ENCODE results near the gene PTBP1. TPM values are rescaled to one million over a fixed set of nuclear protein-coding genes. Genes with fewer than 3 reads are reported as not detected.
A peak's percentile ranks its signal among the peaks of the same experiment; 100 is the strongest.

PTBP1 gene
- total and polyA plus RNA-seq, 2 of the 13 experiments (the other 11 are each of a cell fraction or from before 2014, with no cell fraction given) = 195 to 288 TPM

DNA sequence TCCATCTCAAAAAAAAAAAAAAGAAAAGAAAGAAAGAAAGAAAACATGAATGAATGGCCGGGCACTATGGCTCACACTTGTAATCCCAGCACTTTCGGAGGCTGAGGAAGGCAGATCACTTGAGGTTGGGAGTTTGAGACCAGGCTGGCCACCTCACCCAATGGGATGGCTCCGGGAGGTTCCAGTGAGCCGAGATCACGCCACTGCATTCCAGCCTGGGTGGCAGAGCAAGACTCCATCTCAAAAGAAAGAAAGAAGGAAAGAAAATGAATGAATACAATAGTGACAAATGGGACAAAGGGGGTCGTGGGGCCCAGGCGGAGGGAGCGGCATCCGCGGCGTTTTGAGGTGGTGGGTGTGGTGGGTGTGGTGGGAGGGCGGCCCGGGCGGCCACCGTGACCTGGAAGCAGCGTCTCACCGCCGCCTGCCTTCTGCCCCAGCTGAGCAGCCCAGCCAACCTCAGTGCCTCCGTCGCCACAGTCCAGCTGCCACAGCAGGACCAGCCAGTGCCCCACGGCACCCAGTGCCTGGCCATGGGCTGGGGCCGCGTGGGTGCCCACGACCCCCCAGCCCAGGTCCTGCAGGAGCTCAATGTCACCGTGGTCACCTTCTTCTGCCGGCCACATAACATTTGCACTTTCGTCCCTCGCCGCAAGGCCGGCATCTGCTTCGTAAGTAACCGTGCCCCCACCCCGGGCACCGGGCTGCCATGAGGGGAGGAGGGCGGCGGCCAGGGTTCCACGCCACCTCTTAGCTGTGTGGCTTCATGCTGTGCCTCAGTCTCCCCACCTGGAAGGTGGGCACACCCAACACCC, 48.7 kb downstream of the PTBP1 start (continued):
- TF ChIP-seq, protein P1, sequence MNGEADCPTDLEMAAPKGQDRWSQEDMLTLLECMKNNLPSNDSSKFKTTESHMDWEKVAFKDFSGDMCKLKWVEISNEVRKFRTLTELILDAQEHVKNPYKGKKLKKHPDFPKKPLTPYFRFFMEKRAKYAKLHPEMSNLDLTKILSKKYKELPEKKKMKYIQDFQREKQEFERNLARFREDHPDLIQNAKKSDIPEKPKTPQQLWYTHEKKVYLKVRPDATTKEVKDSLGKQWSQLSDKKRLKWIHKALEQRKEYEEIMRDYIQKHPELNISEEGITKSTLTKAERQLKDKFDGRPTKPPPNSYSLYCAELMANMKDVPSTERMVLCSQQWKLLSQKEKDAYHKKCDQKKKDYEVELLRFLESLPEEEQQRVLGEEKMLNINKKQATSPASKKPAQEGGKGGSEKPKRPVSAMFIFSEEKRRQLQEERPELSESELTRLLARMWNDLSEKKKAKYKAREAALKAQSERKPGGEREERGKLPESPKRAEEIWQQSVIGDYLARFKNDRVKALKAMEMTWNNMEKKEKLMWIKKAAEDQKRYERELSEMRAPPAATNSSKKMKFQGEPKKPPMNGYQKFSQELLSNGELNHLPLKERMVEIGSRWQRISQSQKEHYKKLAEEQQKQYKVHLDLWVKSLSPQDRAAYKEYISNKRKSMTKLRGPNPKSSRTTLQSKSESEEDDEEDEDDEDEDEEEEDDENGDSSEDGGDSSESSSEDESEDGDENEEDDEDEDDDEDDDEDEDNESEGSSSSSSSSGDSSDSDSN (CRISPR knock-in tag; IDR thresholded peaks at IDR 0.05) = 0 out of 2 replicates have a peak, but pooled peaks have one; percentile 24
- TF ChIP-seq, protein P2, sequence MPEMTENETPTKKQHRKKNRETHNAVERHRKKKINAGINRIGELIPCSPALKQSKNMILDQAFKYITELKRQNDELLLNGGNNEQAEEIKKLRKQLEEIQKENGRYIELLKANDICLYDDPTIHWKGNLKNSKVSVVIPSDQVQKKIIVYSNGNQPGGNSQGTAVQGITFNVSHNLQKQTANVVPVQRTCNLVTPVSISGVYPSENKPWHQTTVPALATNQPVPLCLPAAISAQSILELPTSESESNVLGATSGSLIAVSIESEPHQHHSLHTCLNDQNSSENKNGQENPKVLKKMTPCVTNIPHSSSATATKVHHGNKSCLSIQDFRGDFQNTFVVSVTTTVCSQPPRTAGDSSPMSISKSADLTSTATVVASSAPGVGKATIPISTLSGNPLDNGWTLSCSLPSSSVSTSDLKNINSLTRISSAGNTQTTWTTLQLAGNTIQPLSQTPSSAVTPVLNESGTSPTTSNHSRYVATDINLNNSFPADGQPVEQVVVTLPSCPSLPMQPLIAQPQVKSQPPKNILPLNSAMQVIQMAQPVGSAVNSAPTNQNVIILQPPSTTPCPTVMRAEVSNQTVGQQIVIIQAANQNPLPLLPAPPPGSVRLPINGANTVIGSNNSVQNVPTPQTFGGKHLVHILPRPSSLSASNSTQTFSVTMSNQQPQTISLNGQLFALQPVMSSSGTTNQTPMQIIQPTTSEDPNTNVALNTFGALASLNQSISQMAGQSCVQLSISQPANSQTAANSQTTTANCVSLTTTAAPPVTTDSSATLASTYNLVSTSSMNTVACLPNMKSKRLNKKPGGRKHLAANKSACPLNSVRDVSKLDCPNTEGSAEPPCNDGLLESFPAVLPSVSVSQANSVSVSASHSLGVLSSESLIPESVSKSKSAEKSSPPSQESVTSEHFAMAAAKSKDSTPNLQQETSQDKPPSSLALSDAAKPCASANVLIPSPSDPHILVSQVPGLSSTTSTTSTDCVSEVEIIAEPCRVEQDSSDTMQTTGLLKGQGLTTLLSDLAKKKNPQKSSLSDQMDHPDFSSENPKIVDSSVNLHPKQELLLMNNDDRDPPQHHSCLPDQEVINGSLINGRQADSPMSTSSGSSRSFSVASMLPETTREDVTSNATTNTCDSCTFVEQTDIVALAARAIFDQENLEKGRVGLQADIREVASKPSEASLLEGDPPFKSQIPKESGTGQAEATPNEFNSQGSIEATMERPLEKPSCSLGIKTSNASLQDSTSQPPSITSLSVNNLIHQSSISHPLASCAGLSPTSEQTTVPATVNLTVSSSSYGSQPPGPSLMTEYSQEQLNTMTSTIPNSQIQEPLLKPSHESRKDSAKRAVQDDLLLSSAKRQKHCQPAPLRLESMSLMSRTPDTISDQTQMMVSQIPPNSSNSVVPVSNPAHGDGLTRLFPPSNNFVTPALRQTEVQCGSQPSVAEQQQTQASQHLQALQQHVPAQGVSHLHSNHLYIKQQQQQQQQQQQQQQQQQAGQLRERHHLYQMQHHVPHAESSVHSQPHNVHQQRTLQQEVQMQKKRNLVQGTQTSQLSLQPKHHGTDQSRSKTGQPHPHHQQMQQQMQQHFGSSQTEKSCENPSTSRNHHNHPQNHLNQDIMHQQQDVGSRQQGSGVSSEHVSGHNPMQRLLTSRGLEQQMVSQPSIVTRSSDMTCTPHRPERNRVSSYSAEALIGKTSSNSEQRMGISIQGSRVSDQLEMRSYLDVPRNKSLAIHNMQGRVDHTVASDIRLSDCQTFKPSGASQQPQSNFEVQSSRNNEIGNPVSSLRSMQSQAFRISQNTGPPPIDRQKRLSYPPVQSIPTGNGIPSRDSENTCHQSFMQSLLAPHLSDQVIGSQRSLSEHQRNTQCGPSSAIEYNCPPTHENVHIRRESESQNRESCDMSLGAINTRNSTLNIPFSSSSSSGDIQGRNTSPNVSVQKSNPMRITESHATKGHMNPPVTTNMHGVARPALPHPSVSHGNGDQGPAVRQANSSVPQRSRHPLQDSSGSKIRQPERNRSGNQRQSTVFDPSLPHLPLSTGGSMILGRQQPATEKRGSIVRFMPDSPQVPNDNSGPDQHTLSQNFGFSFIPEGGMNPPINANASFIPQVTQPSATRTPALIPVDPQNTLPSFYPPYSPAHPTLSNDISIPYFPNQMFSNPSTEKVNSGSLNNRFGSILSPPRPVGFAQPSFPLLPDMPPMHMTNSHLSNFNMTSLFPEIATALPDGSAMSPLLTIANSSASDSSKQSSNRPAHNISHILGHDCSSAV (CRISPR knock-in tag; IDR thresholded peaks at IDR 0.05; ENCODE audit: borderline replicate concordance) = no peak
- TF ChIP-seq ZNF451 (CRISPR knock-in tag; IDR thresholded peaks at IDR 0.05) (no peak), AHDC1 (CRISPR knock-in tag; IDR thresholded peaks at IDR 0.05; ENCODE audit: borderline replicate concordance) (no peak), ELF3 (CRISPR knock-in tag; IDR thresholded peaks at IDR 0.05) (no peak), ZZZ3 (CRISPR knock-in tag; IDR thresholded peaks at IDR 0.05; ENCODE audit: borderline replicate concordance) (no peak), ZNF7 (CRISPR knock-in tag; IDR thresholded peaks at IDR 0.05) (no peak), TOE1 (CRISPR knock-in tag; IDR thresholded peaks at IDR 0.05) (no peak)
- TF ChIP-seq, protein P3, sequence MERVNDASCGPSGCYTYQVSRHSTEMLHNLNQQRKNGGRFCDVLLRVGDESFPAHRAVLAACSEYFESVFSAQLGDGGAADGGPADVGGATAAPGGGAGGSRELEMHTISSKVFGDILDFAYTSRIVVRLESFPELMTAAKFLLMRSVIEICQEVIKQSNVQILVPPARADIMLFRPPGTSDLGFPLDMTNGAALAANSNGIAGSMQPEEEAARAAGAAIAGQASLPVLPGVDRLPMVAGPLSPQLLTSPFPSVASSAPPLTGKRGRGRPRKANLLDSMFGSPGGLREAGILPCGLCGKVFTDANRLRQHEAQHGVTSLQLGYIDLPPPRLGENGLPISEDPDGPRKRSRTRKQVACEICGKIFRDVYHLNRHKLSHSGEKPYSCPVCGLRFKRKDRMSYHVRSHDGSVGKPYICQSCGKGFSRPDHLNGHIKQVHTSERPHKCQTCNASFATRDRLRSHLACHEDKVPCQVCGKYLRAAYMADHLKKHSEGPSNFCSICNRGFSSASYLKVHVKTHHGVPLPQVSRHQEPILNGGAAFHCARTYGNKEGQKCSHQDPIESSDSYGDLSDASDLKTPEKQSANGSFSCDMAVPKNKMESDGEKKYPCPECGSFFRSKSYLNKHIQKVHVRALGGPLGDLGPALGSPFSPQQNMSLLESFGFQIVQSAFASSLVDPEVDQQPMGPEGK (CRISPR knock-in tag; IDR thresholded peaks at IDR 0.05) = 0 out of 2 replicates have a peak, but pooled peaks have one; percentile 26
